ENCODE measurements around the gene RPL10A. TPM values are rescaled to one million over a fixed set of nuclear protein-coding genes. Genes with fewer than 3 reads are reported as not detected.

Gene RPL10A
- total and polyA plus RNA-seq, 2 of the 13 experiments (the other 11 are each of a cell fraction or from before 2014, with no cell fraction given): 1,854 to 2,726 TPM

DNA sequence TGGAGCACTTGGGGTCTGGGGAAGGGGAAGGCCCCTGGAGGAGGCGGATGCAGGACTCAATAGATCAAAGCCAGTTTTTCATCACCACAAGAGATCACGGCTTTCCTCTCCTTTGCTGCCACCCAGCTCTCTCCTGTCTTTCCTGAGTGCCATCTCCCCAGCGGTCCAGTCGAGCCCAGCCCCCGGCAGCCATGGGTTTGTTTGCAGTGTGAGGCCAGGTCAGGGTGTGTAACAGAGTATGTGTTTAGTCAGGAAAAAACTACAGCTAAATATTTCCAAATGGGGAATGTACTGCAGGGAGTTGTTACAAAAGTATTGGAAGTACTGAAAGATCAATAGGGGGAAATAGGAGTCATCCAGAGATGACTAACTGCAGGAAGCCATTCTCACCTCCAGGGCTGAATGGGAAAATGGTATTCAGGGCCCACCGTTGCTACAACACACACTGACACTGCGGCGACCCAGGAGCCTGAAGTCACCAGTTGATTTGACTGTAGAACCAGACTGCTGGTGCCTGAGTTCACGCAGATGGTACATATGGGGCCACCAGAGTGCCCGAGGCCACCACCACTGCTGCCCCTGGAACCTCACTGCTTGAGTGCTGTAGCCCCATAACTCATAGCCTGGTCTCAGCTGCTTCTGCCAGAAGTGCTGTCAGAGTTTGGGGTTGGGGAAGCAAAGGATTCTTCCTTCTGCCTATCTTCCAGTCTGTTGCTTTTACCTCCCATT, 39.6 kb upstream of the RPL10A start (continued):
- TF ChIP-seq ZSCAN25 (CRISPR knock-in tag; IDR thresholded peaks at IDR 0.05): no peak; the same call in 1 of the 2 replicates
- TF ChIP-seq GPN1 (CRISPR knock-in tag; IDR thresholded peaks at IDR 0.05; ENCODE audit: borderline replicate concordance): no peak
- TF ChIP-seq ZNF75D (CRISPR knock-in tag; IDR thresholded peaks at IDR 0.05; ENCODE audit: borderline replicate concordance): no peak
- no peak for TF ChIP-seq ZNF296 (CRISPR knock-in tag; conservative IDR thresholded peaks at IDR 0.05)
- TF ChIP-seq CAMTA2 (CRISPR knock-in tag; IDR thresholded peaks at IDR 0.05; ENCODE audit: borderline replicate concordance): no peak
- TF ChIP-seq ZNF652 (CRISPR knock-in tag; IDR thresholded peaks at IDR 0.05; ENCODE audit: borderline replicate concordance, low read depth): no peak
- peak; percentile 68; the same call in 1 of the 2 replicates for TF ChIP-seq HOXA3 (CRISPR knock-in tag; IDR thresholded peaks at IDR 0.05)
- TF ChIP-seq MAFG (CRISPR knock-in tag; IDR thresholded peaks at IDR 0.05): no peak
- no peak for TF ChIP-seq ATRX (CRISPR knock-in tag; IDR thresholded peaks at IDR 0.05; ENCODE audit: borderline replicate concordance)
- TF ChIP-seq, protein P1, sequence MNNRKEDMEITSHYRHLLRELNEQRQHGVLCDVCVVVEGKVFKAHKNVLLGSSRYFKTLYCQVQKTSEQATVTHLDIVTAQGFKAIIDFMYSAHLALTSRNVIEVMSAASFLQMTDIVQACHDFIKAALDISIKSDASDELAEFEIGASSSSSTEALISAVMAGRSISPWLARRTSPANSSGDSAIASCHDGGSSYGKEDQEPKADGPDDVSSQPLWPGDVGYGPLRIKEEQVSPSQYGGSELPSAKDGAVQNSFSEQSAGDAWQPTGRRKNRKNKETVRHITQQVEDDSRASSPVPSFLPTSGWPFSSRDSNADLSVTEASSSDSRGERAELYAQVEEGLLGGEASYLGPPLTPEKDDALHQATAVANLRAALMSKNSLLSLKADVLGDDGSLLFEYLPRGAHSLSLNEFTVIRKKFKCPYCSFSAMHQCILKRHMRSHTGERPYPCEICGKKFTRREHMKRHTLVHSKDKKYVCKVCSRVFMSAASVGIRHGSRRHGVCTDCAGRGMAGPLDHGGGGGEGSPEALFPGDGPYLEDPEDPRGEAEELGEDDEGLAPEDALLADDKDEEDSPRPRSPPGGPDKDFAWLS (CRISPR knock-in tag; IDR thresholded peaks at IDR 0.05; ENCODE audit: borderline replicate concordance): peak; percentile 74; the same call in 1 of the 2 replicates
- TF ChIP-seq, protein P2, sequence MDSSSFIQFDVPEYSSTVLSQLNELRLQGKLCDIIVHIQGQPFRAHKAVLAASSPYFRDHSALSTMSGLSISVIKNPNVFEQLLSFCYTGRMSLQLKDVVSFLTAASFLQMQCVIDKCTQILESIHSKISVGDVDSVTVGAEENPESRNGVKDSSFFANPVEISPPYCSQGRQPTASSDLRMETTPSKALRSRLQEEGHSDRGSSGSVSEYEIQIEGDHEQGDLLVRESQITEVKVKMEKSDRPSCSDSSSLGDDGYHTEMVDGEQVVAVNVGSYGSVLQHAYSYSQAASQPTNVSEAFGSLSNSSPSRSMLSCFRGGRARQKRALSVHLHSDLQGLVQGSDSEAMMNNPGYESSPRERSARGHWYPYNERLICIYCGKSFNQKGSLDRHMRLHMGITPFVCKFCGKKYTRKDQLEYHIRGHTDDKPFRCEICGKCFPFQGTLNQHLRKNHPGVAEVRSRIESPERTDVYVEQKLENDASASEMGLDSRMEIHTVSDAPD (CRISPR knock-in tag; IDR thresholded peaks at IDR 0.05): no peak
- no peak for TF ChIP-seq HNRNPK (IDR thresholded peaks at IDR 0.05; ENCODE audit: low read depth, low read length, poor library complexity, severe bottlenecking)
- TF ChIP-seq MBD4 (IDR thresholded peaks at IDR 0.05; ENCODE audit: borderline replicate concordance, low read length): no peak
- peak; percentile 57; the same call in 1 of the 2 replicates for TF ChIP-seq SIX1 (CRISPR knock-in tag; IDR thresholded peaks at IDR 0.05; ENCODE audit: borderline replicate concordance)
- TF ChIP-seq ZNF572 (CRISPR knock-in tag; IDR thresholded peaks at IDR 0.05): no peak
- no peak for TF ChIP-seq ZNF839 (CRISPR knock-in tag; IDR thresholded peaks at IDR 0.05; ENCODE audit: borderline replicate concordance)
- TF ChIP-seq HOXD1 (CRISPR knock-in tag; IDR thresholded peaks at IDR 0.05): no peak; the same call in 1 of the 2 replicates
- 0 out of 2 replicates have a peak, but pooled peaks have one; percentile 52 for TF ChIP-seq FOXK2 (IDR thresholded peaks at IDR 0.05)
- TF ChIP-seq SP1 (IDR thresholded peaks at IDR 0.05): no peak
- TF ChIP-seq SP1 (CRISPR knock-in tag; IDR thresholded peaks at IDR 0.05): no peak
- no peak for TF ChIP-seq ZNF598 (CRISPR knock-in tag; IDR thresholded peaks at IDR 0.05; ENCODE audit: borderline replicate concordance)
- TF ChIP-seq ZNF775 (CRISPR knock-in tag; IDR thresholded peaks at IDR 0.05; ENCODE audit: borderline replicate concordance): no peak
- TF ChIP-seq MIER3 (CRISPR knock-in tag; IDR thresholded peaks at IDR 0.05; ENCODE audit: borderline replicate concordance): no peak; the same call in 1 of the 2 replicates
